ENCODE measurements around the gene IRS1.
A peak's percentile ranks its signal among the peaks of the same experiment; 100 is the strongest.

DNA sequence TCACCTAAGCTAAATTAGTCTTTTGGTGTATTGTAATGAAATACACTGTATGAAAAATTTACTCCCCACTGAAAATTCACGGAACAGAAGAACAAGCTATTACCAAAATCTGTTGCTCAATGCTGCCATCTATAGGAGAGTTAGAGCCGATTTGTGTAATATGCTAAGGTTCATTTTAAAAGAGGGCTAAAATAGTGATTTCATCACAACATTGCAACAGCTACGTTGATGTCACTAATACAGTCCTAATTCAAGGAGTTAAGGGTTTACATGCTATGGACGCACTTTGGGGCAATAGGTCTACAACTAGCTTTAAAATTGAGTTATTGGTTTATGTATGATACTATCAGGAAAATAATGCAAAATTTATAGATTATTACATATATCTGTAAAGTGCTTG lies 3.0 kb upstream of the IRS1 start:
- TF ChIP-seq, protein P1, sequence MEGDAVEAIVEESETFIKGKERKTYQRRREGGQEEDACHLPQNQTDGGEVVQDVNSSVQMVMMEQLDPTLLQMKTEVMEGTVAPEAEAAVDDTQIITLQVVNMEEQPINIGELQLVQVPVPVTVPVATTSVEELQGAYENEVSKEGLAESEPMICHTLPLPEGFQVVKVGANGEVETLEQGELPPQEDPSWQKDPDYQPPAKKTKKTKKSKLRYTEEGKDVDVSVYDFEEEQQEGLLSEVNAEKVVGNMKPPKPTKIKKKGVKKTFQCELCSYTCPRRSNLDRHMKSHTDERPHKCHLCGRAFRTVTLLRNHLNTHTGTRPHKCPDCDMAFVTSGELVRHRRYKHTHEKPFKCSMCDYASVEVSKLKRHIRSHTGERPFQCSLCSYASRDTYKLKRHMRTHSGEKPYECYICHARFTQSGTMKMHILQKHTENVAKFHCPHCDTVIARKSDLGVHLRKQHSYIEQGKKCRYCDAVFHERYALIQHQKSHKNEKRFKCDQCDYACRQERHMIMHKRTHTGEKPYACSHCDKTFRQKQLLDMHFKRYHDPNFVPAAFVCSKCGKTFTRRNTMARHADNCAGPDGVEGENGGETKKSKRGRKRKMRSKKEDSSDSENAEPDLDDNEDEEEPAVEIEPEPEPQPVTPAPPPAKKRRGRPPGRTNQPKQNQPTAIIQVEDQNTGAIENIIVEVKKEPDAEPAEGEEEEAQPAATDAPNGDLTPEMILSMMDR (conservative IDR thresholded peaks at IDR 0.05; ENCODE audit: low read depth, low read length) = peak; percentile 79
- TF ChIP-seq POLR2A (IDR thresholded peaks at IDR 0.05; ENCODE audit: low read depth, low read length) (no peak), SMC3 (IDR thresholded peaks at IDR 0.05; ENCODE audit: low read depth, low read length) (peak; percentile 71), NFE2L2 (IDR thresholded peaks at IDR 0.05; ENCODE audit: low read depth, low read length) (no peak), CEBPB (IDR thresholded peaks at IDR 0.05; ENCODE audit: low read depth, low read length) (peak; percentile 97), RFX5 (IDR thresholded peaks at IDR 0.05; ENCODE audit: low read depth, low read length) (no peak), BHLHE40 (IDR thresholded peaks at IDR 0.05; ENCODE audit: low read depth, low read length) (no peak), MAFK (IDR thresholded peaks at IDR 0.05; ENCODE audit: low read depth, low read length) (no peak)

Data from IMR-90 (cell line).